HepG2 (cell line): Measurements from ENCODE around the gene TM4SF5. TPM values are rescaled to one million over a fixed set of nuclear protein-coding genes. Genes with fewer than 3 reads are reported as not detected.
A peak's percentile ranks its signal among the peaks of the same experiment; 100 is the strongest.

ENCODE experiments used
- ETV6 ChIP-seq: sonication (generic); formaldehyde crosslinking; conservative IDR thresholded peaks from 2 replicates; pipeline ENCODE4 v1.4.0; 2020; ENCODE audit warnings: missing genetic modification reagents
- FOXA3 ChIP-seq: IDR thresholded peaks from 2 replicates; pipeline ENCODE4 v1.6.1; 2016; ENCODE audit warnings: missing genetic modification reagents, missing compliant biosample characterization
- FOXC1 ChIP-seq: sonication (generic); formaldehyde crosslinking; IDR thresholded peaks from 2 replicates; pipeline ENCODE4 v1.8.0; 2022; ENCODE audit warnings: mild to moderate bottlenecking, missing genetic modification reagents, borderline replicate concordance
- GZF1 ChIP-seq: sonication (generic); formaldehyde crosslinking; IDR thresholded peaks from 2 replicates; pipeline ENCODE4 v1.5.1; 2020; ENCODE audit warnings: mild to moderate bottlenecking, missing genetic modification reagents
- KDM4B ChIP-seq: sonication (generic); formaldehyde crosslinking; IDR thresholded peaks from 2 replicates; pipeline ENCODE4 v1.4.0; 2020; ENCODE audit warnings: missing genetic modification reagents
- MYC ChIP-seq: sonication (generic); formaldehyde crosslinking; IDR thresholded peaks from 2 replicates; pipeline ENCODE4 v1.9.0; 2021; ENCODE audit warnings: missing genetic modification reagents, borderline replicate concordance
- PHF8 ChIP-seq: sonication (generic); formaldehyde crosslinking; IDR thresholded peaks from 2 replicates; pipeline ENCODE4 v1.5.0; 2020; ENCODE audit warnings: missing genetic modification reagents
- RERE ChIP-seq: IDR thresholded peaks from 2 replicates; pipeline ENCODE4 v1.6.1; 2016; ENCODE audit warnings: low read depth, missing genetic modification reagents, missing compliant biosample characterization
- SKIL ChIP-seq: sonication (generic); formaldehyde crosslinking; IDR thresholded peaks from 2 replicates; pipeline ENCODE4 v1.8.0; 2022; ENCODE audit warnings: missing genetic modification reagents, mild to moderate bottlenecking, moderate library complexity, borderline replicate concordance
- SMC3 ChIP-seq: IDR thresholded peaks from 2 replicates; pipeline ENCODE4 v1.6.1; 2011; ENCODE audit warnings: low read length, improper control_type of control experiment
- SP5 ChIP-seq: IDR thresholded peaks from 2 replicates; pipeline ENCODE4 v1.6.1; 2016; ENCODE audit warnings: low read depth, borderline replicate concordance
- TBX3 ChIP-seq: fragments of 450-650 bp; IDR thresholded peaks from 2 replicates; pipeline ENCODE4 v1.6.1; 2017; ENCODE audit warnings: antibody characterized with exemption, mild to moderate bottlenecking, inconsistent platforms, borderline replicate concordance
- ZFP90 ChIP-seq: sonication (generic); formaldehyde crosslinking; IDR thresholded peaks from 2 replicates; pipeline ENCODE4 v1.8.0; 2022; ENCODE audit warnings: missing genetic modification reagents, mild to moderate bottlenecking, inconsistent platforms, borderline replicate concordance
- ZNF468 ChIP-seq: sonication (generic); formaldehyde crosslinking; IDR thresholded peaks from 2 replicates; pipeline ENCODE4 v1.8.0; 2022; ENCODE audit warnings: mild to moderate bottlenecking, moderate library complexity, missing genetic modification reagents
- ZNF496 ChIP-seq: sonication (generic); formaldehyde crosslinking; IDR thresholded peaks from 2 replicates; pipeline ENCODE4 v1.8.1; 2023; ENCODE audit warnings: mild to moderate bottlenecking, moderate library complexity, missing genetic modification reagents; ENCODE audit not compliant: insufficient replicate concordance
- ZNF75D ChIP-seq: sonication (generic); formaldehyde crosslinking; IDR thresholded peaks from 2 replicates; pipeline ENCODE4 v1.8.1; 2023; ENCODE audit warnings: missing genetic modification reagents, mild to moderate bottlenecking, borderline replicate concordance
- polyA plus RNA-seq, 8 experiments: library from polyadenylated mRNA; depleted of rRNA in 3 of 8; stranded (reverse) in 7 of 8; unstranded in 1 of 8; fragments of >200 nt; fragmentation: Illumina TruSeq in 4 of 8; extraction: Trizol in 4 of 8; gene quantifications; 2 replicates each; pipeline versions ENCODE4 v1.2.1 to v1.2.3, GENCODE V29; 2011 to 2016; ENCODE audit warnings: low read depth in 4 of 8, missing spikeins in 1 of 8, mixed read lengths in 1 of 8; ENCODE audit not compliant: insufficient read depth in 1 of 8
- total RNA-seq, 5 experiments: library from RNA; depleted of rRNA; stranded (reverse); fragments of >200 nt; fragmentation: Illumina TruSeq; extraction: Trizol; gene quantifications; 2 replicates each; pipeline ENCODE4 v1.2.3, GENCODE V29; 2016; ENCODE audit warnings: low read depth in 1 of 5
- TF ChIP-seq, protein P1 (sequence below): IDR thresholded peaks from 2 replicates; pipeline ENCODE4 v1.6.1; 2012; ENCODE audit warnings: low read depth, low read length, improper control_type of control experiment

Gene TM4SF5
- total and polyA plus RNA-seq, 2 of the 13 experiments (the other 11 are each of a cell fraction or from before 2014, with no cell fraction given): 30.1 to 126 TPM

GRCh38 chr17:4759776-4760236 is 11.9 kb upstream of the TM4SF5 start (continued):
- TF ChIP-seq RERE (CRISPR knock-in tag) (peak; percentile 82), FOXA3 (CRISPR knock-in tag) (peak; percentile 96), PHF8 (no peak), ZNF75D (CRISPR knock-in tag) (no peak), GZF1 (CRISPR knock-in tag) (no peak), ETV6 (CRISPR knock-in tag) (no peak), TBX3 (peak; percentile 91), ZNF496 (no peak), ZNF468 (CRISPR knock-in tag) (no peak), SP5 (CRISPR knock-in tag) (peak; percentile 78), SKIL (CRISPR knock-in tag) (peak; percentile 84), KDM4B (CRISPR knock-in tag) (no peak), SMC3 (no peak; the same call in 1 of the 2 replicates), FOXC1 (CRISPR knock-in tag) (no peak), ZFP90 (CRISPR knock-in tag) (peak; percentile 63; the same call in 1 of the 2 replicates), MYC (peak; percentile 54; the same call in 1 of the 2 replicates)
- TF ChIP-seq, protein P1, sequence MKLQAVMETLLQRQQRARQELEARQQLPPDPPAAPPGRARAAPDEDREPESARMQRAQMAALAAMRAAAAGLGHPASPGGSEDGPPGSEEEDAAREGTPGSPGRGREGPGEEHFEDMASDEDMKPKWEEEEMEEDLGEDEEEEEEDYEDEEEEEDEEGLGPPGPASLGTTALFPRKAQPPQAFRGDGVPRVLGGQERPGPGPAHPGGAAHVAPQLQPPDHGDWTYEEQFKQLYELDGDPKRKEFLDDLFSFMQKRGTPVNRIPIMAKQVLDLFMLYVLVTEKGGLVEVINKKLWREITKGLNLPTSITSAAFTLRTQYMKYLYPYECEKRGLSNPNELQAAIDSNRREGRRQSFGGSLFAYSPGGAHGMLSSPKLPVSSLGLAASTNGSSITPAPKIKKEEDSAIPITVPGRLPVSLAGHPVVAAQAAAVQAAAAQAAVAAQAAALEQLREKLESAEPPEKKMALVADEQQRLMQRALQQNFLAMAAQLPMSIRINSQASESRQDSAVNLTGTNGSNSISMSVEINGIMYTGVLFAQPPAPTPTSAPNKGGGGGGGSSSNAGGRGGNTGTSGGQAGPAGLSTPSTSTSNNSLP: peak; percentile 97
